Epithelial cell of esophagus (primary cell): ENCODE results near the gene PDP2.

Experiments used
- DNase-seq: peaks from one replicate; pipeline ENCODE4 v3.0.0; 2010; ENCODE audit warnings: low read depth
- H3K4me3 ChIP-seq: 2 replicates; pipeline ENCODE4 v1.5.1; 2011; ENCODE audit warnings: mild to moderate bottlenecking, low read length, control low read depth
- TF ChIP-seq, protein P1 (sequence below): IDR thresholded peaks from 2 replicates; pipeline ENCODE4 v1.5.1; 2011; ENCODE audit warnings: low read depth, mild to moderate bottlenecking, low read length, control low read depth, inconsistent platforms; ENCODE audit not compliant: insufficient read depth; ENCODE audit errors: missing control alignments

Gene PDP2

DNA sequence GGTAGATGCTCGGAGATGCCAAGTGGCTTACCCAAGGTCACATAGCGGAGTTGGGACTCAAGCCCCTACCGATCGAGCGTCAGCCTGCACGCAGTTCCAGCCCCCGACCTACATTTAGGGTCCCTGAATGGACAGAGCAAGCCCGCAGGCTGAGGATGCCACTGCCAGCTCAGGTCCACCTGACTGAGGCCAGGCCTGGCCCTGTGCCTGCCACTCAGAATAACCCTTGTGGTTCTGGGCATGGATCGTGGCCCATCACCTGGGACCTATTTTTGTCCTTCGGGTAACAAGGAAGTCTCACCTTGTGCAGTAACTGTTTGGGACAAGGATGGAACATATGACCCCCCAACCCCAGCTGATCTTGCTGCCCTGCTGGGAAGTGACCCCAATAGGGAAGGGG lies 21.3 kb downstream of the PDP2 start:
- no peak overlapping the region for H3K4me3 ChIP-seq
- DNase-seq = no peak
- TF ChIP-seq, protein P1, sequence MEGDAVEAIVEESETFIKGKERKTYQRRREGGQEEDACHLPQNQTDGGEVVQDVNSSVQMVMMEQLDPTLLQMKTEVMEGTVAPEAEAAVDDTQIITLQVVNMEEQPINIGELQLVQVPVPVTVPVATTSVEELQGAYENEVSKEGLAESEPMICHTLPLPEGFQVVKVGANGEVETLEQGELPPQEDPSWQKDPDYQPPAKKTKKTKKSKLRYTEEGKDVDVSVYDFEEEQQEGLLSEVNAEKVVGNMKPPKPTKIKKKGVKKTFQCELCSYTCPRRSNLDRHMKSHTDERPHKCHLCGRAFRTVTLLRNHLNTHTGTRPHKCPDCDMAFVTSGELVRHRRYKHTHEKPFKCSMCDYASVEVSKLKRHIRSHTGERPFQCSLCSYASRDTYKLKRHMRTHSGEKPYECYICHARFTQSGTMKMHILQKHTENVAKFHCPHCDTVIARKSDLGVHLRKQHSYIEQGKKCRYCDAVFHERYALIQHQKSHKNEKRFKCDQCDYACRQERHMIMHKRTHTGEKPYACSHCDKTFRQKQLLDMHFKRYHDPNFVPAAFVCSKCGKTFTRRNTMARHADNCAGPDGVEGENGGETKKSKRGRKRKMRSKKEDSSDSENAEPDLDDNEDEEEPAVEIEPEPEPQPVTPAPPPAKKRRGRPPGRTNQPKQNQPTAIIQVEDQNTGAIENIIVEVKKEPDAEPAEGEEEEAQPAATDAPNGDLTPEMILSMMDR = no peak

DNA sequence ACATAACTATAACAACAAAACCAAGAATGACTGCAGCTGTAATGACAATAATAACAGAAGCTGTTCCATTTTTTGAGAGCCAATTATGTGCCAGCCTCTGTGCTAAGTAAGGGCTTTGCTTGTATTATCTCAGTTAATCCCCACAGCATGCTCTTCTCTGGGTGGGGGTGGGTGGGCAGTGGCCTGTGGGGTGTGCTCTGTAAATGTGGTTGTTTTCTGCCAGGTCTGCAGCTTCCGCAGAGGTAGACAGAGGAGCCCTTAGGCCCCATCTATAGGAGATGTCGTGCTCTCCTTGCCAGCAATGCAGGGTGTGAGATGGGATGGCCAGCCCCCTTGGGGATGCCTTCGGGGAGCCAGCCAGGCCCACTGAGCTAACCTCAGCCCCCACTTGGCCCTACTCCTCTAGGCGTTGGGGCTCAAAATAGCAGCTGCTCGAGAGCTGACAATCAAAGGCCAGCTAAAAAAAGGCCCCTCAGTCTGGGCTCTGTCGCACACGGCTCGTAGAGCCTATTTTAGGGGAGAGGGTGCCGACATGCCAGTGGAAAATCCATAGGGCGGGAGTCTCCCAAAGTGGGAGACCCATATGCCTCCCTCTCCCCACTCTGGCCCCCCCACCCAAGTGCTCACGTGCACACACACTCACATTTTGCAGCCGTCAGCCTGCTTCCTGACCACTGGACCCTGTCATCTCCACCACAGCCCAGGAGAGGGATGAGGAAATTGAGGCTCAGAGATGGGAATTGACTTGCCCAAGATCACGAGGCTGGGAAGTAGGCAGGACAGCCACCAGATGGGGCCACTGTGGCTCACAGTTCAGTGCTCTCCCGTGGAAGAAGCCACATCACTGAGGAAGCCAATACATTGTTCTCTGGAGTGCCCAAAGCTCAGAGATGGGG lies 22.6 kb downstream of the PDP2 start:
- H3K4me3 ChIP-seq = no peak overlapping the region
- peak; percentile 39 for DNase-seq
- TF ChIP-seq, protein P1 = no peak

GRCh38 chr16:66903544-66904427 lies 23.5 kb downstream of the PDP2 start:
- no peak for DNase-seq
- TF ChIP-seq, protein P1 = no peak
- H3K4me3 ChIP-seq = no peak overlapping the region

GRCh38 chr16:66904428-66904845 lies 24.1 kb downstream of the PDP2 start:
- TF ChIP-seq, protein P1 = no peak
- no peak for DNase-seq
- no peak overlapping the region for H3K4me3 ChIP-seq

GRCh38 chr16:66904846-66905632 lies 24.7 kb downstream of the PDP2 start:
- TF ChIP-seq, protein P1 = no peak
- no peak overlapping the region for H3K4me3 ChIP-seq
- peak; percentile 67 for DNase-seq
